PC-3 (cell line): ENCODE data around the gene HTR1E.
"Not testable (repeated sequence)": the region's sequence is repeated elsewhere in the genome, so short reads cannot be mapped to it uniquely, and the experiment has no call there.

Experiments
- EZH2 ChIP-seq: fragments of 300-600 bp; sonication (generic); IDR thresholded peaks from one replicate; pipeline ENCODE4 v1.6.1; 2017; ENCODE audit warnings: antibody characterized with exemption, mild to moderate bottlenecking, low read length; ENCODE audit not compliant: unreplicated experiment
- TF ChIP-seq, protein P1 (sequence below): fragments of 300-600 bp; sonication (generic); conservative IDR thresholded peaks from 2 replicates; pipeline ENCODE4 v1.5.1; 2017; ENCODE audit warnings: antibody characterized with exemption, low read depth, mild to moderate bottlenecking, low read length

DNA sequence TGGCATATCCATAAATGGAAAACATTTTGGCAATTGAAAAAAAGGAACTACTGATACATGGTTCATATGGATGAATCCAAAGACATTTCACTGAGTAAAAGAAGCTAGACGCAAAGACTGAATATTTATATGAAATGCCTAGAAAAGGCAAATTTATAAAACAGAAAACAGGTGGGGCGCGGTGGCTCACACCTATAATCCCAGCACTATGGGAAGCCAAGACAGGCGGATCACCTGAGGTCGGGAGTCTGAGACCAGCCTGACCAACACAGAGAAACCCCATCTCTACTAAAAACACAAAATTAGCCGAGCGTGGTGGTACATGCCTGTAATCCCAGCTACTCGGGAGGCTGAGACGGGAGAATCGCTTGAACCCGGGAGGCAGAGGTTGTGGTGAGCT lies 9.5 kb upstream of the HTR1E start:
- TF ChIP-seq, protein P1, sequence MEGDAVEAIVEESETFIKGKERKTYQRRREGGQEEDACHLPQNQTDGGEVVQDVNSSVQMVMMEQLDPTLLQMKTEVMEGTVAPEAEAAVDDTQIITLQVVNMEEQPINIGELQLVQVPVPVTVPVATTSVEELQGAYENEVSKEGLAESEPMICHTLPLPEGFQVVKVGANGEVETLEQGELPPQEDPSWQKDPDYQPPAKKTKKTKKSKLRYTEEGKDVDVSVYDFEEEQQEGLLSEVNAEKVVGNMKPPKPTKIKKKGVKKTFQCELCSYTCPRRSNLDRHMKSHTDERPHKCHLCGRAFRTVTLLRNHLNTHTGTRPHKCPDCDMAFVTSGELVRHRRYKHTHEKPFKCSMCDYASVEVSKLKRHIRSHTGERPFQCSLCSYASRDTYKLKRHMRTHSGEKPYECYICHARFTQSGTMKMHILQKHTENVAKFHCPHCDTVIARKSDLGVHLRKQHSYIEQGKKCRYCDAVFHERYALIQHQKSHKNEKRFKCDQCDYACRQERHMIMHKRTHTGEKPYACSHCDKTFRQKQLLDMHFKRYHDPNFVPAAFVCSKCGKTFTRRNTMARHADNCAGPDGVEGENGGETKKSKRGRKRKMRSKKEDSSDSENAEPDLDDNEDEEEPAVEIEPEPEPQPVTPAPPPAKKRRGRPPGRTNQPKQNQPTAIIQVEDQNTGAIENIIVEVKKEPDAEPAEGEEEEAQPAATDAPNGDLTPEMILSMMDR, result not testable (repeated sequence)
- not testable (repeated sequence) for TF ChIP-seq EZH2
